Fibroblast of the aortic adventitia (primary cell): ENCODE results near the gene TMEM171. TPM values are rescaled to one million over a fixed set of nuclear protein-coding genes. Genes with fewer than 3 reads are reported as not detected.
A peak's percentile ranks its signal among the peaks of the same experiment; 100 is the strongest.

Experiments
- DNase-seq: peaks from one replicate; pipeline ENCODE4 v3.0.0-alpha.2; 2010; ENCODE audit warnings: low read depth
- H3K4me3 ChIP-seq: 2 replicates; pipeline ENCODE4 v1.5.1; 2011; ENCODE audit warnings: low read depth, mild to moderate bottlenecking, control low read depth, low read length, moderate library complexity
- total RNA-seq: library from RNA; depleted of rRNA; stranded (reverse); fragments of >200 nt; gene quantifications from 2 replicates; pipeline ENCODE4 v1.2.3, GENCODE V29; 2012; ENCODE audit warnings: low replicate concordance
- TF ChIP-seq, protein P1 (sequence below): IDR thresholded peaks from 2 replicates; pipeline ENCODE4 v1.5.1; 2011; ENCODE audit warnings: mild to moderate bottlenecking, low read length, control low read depth, inconsistent platforms; ENCODE audit not compliant: insufficient read depth

The TMEM171 gene
- total RNA-seq, 1 donor, result 13.1 TPM

DNA sequence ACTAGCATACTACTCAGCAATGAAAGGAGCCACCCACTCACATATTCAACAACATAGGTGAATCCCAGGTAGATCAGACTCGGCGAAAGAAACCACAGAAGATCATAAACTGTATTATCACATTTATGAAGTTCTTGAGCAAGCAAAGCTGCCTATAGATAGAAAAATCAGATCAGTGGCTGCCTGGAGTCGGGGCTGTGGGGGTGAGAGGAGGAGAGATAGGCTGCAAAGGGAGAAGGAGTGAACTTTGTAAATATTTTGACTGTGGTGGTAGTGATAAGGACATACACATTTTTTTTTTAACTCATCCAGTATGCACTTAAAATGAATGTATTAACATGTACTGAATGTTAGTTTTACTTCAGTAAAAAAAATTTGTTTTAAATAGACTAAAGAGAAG is 29.2 kb downstream of the TMEM171 start:
- no peak for DNase-seq
- TF ChIP-seq, protein P1, sequence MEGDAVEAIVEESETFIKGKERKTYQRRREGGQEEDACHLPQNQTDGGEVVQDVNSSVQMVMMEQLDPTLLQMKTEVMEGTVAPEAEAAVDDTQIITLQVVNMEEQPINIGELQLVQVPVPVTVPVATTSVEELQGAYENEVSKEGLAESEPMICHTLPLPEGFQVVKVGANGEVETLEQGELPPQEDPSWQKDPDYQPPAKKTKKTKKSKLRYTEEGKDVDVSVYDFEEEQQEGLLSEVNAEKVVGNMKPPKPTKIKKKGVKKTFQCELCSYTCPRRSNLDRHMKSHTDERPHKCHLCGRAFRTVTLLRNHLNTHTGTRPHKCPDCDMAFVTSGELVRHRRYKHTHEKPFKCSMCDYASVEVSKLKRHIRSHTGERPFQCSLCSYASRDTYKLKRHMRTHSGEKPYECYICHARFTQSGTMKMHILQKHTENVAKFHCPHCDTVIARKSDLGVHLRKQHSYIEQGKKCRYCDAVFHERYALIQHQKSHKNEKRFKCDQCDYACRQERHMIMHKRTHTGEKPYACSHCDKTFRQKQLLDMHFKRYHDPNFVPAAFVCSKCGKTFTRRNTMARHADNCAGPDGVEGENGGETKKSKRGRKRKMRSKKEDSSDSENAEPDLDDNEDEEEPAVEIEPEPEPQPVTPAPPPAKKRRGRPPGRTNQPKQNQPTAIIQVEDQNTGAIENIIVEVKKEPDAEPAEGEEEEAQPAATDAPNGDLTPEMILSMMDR, result no peak
- H3K4me3 ChIP-seq, result no peak overlapping the region

GRCh38 chr5:73150876-73151275 is 30.5 kb downstream of the TMEM171 start:
- no peak overlapping the region for H3K4me3 ChIP-seq
- no peak for DNase-seq
- TF ChIP-seq, protein P1, result no peak

DNA sequence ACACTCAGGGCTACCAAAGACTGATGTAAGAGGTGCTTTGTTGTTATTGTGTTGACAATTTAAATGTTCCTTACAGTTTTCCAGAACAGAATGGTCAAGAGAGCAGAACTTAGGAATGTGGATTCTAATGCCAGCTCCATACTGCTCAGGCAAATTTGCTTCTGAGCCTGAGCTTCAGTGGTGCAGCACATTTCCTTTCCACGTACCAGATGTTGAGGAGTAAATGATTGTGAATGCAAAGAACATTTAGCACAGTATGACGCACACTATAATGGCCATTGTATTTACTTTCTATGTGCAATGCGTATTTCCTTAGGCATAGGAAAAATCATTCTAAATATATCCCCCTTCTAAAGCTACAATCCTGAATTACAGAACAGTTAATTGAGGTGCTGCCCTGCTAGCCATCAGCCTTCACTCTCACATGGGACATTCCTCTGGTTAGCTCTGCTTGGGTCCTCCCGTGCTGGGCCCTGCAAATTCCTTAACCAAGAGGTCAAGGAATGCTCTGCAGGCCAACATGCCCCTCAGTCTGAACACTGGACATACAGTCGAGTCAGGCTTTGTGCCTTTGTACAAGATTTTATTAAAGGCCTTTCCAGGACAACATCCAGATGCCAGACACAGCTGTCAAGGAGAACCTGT is 31.5 kb downstream of the TMEM171 start:
- TF ChIP-seq, protein P1, result no peak
- DNase-seq, result peak; percentile 13
- no peak overlapping the region for H3K4me3 ChIP-seq

GRCh38 chr5:73152411-73153388 is 32.3 kb downstream of the TMEM171 start:
- H3K4me3 ChIP-seq, result no peak overlapping the region
- no peak for DNase-seq
- TF ChIP-seq, protein P1, result no peak

DNA sequence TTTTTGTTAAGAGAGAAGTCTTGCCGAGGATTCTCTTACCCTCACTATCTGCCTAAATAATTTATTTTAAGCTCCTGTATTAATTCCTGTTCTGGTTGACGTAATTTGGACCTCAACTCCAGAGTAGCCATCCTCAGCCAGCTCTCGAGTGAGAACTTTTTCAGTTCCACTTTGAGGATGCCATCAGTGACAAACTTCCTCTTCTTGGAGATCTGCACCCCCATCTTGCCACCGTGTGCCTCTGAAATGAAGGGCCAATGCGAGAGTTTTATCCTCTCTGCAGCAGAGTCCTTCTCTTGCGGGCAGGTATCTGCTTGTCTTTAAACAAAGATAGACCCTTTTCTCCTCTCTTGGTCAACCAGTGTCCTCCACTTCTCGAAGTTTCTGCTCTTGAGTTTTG is 33.1 kb downstream of the TMEM171 start:
- DNase-seq, result no peak
- H3K4me3 ChIP-seq, result no peak overlapping the region
- TF ChIP-seq, protein P1, result no peak

DNA sequence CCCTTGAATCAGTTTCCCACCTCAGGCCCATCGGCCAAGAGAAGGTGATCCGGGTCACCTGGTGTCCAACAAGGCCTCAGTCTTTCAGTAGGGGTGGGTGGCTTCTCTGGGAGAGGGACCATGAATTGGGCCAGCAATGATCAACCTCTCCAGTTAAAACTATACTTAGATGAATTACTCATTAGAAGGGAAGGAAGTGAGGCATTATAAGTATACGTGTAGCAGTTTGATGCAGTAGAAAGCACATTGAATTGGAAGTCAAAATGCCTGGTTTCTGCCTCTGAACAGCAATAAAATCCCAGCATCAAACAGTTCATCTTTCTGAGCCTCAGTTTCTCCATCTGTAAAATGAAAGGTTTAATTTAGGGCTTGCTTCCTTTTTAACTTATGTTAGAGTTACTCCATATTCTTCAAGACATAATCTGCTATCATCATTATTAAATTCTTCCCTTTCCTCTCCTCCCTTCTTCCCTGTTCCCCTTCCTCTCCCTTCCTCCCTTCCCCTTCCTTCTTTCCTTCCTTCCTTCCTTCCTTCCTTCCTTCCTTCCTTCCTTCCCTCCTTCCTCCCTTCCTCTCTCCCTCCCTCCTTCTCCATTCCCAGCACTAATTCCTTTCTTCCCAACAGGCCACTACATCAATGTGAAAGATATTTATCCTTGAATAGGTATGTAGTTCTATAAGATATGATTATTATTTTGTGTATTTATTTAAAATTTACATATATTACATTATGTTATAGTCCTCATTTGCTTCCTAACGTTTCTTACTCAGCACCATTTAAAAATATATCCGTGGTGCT is 34.0 kb downstream of the TMEM171 start:
- TF ChIP-seq, protein P1, result no peak
- DNase-seq, result no peak
- H3K4me3 ChIP-seq, result no peak overlapping the region
